ENCODE results near the gene MAST3. TPM values are rescaled to one million over a fixed set of nuclear protein-coding genes. Genes with fewer than 3 reads are reported as not detected.
"Not testable (repeated sequence)": the region's sequence is repeated elsewhere in the genome, so short reads cannot be mapped to it uniquely, and the experiment has no call there.

The MAST3 gene
- polyA plus RNA-seq, 1 donor, result 27.9 TPM

DNA sequence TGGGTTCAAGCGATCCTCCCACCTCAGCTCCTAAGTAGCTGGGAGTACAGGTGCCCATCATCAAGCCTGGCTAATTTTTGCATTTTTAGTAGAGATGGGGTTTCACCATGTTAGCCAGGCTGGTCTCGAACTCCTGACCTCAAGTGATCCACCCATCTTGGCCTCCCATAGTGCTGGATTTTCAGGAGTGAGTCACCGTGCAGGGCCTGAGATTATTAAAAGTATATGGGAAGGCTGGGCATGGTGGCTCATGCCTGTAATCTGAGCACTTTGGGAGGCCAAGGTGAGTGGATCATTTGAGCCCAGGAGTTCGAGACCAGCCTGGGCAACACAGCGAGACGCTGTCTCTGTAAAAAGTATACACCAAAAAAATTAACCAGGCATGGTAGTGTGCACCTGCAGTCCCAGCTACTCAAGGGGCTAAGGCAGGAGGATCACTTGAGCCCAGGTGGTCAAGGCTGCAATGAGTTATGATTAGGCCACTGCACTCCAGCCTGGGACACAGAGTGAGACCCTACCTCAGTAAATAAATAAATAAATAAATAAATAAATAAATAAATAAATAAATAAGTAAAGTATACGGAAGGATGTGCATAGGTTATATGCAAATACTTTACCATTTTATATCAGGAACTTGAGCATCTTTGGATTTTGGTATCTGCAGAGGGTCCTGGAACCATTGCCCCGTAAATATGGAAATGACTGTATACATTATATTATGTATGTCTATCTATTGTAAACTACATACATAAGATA lies 11.7 kb upstream of the MAST3 start:
- H3K27me3 ChIP-seq (ENCODE audit: control insufficient read depth, insufficient read depth, low read length), result no peaks in the 10 kb centered on the region
- H3K4me3 ChIP-seq (ENCODE audit: low read length), result no peak overlapping the region
- no peak overlapping the region for H3K27ac ChIP-seq (ENCODE audit: low read length)
- H3K4me1 ChIP-seq (ENCODE audit: control insufficient read depth, insufficient read depth, low read length), result peaks cover 3% of the 10 kb centered on the region
- no peaks in the 10 kb centered on the region for H3K9me3 ChIP-seq (ENCODE audit: control insufficient read depth, low read depth, low read length)
- DNase-seq, result no peak
- 86% methylated on average over 1 of the region's 8 CpGs for WGBS (ENCODE audit: insufficient coverage, low lambda C conversion rate)
- H3K36me3 ChIP-seq (ENCODE audit: control insufficient read depth, insufficient read depth, low read length), result no peaks in the 10 kb centered on the region

DNA sequence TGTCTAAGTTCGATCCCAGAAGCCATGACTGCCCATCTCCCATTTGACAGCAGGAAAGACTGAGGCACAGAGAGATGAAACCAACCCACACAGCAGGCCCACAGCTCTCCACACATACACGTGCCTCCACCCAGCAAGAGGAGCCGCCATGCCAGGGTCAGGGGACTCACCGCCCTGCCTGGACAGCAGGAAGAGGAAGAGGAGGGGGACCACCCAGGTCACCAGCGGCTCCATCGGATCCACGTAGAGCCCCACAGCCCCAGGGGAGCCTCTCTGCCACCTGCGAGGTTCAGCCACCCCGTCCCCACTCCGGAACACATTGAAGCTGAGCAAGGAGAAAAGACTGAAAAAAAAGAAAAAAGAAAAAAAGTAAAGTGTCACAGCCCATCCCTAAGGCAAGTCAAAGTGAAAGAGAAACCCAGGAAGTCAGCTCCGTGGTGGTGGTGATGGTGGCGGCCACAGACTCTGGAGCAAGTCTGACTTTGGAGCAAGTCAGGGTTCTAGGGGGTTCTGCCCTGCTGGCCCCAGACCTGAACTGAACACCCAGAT lies 10.9 kb upstream of the MAST3 start, which contains the start of gene IL12RB1:
Gene IL12RB1, minus strand, starts transcription at position 345 of the 549 bp plus-strand sequence. Its CDS starts 111 bp downstream, at position 234.
- H3K27me3 ChIP-seq (ENCODE audit: control insufficient read depth, insufficient read depth, low read length), result no peaks in the 10 kb centered on the region
- DNase-seq, result peak in 1 of 2 donors; percentile 39
- no peaks in the 10 kb centered on the region for H3K9me3 ChIP-seq (ENCODE audit: control insufficient read depth, low read depth, low read length)
- H3K36me3 ChIP-seq (ENCODE audit: control insufficient read depth, insufficient read depth, low read length), result no peaks in the 10 kb centered on the region
- H3K4me3 ChIP-seq (ENCODE audit: low read length), result peak within 1 kb of the TSS; percentile 17
- H3K4me1 ChIP-seq (ENCODE audit: control insufficient read depth, insufficient read depth, low read length), result peaks cover 3% of the 10 kb centered on the region
- no peak within 1 kb of the TSS for H3K27ac ChIP-seq (ENCODE audit: low read length)
- WGBS (ENCODE audit: insufficient coverage, low lambda C conversion rate), result no CpG with 5 or more reads among the region's 12 CpGs

DNA sequence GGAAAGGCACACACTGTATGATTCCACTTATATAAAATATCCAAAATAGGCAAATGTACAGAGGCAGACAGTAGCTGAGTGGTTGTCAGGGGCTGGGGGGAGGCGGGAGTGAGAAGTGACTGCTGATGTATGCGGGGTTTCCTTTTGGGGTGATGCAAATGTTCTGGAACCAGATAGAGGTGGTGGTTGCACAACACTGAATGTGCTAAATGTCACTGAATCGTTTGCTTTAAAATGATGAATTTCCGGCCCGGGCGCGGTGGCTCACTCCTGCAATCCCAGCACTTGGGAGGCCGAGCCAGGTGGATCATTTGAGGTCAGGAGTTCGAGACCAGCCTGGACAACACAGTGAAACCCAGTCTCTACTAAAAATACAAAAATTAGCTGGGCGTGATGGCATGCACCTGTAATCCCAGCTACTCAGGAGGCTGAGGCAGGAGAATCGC lies 8.5 kb upstream of the MAST3 start:
- H3K4me1 ChIP-seq (ENCODE audit: control insufficient read depth, insufficient read depth, low read length); H3K27ac ChIP-seq (ENCODE audit: low read length); DNase-seq; H3K9me3 ChIP-seq (ENCODE audit: control insufficient read depth, low read depth, low read length); H3K36me3 ChIP-seq (ENCODE audit: control insufficient read depth, insufficient read depth, low read length); H3K4me3 ChIP-seq (ENCODE audit: low read length); H3K27me3 ChIP-seq (ENCODE audit: control insufficient read depth, insufficient read depth, low read length): not testable (repeated sequence)
- WGBS (ENCODE audit: insufficient coverage, low lambda C conversion rate), result no CpG with 5 or more reads among the region's 11 CpGs

DNA sequence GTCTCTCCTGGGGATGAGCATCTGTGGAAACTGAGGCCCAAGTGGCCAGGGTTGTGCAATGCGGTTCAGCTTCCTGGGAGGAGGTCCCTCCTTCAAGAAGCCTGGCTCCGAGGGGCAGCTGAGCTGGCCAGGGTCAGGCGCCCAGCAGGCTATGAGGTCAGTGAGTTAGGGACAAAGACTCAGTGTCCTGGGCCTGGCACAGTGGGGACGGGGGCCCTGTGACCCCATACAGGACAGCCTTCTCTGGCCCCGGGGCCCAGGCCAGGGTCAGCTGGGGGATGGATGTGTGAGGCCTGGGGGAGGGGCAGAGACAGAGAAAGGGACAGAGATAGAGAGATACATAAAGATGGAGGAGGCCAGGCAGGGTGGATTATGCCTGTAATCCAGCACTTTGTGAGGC lies 7.9 kb upstream of the MAST3 start:
- H3K4me3 ChIP-seq (ENCODE audit: low read length), result no peak overlapping the region
- peaks cover 3% of the 10 kb centered on the region for H3K4me1 ChIP-seq (ENCODE audit: control insufficient read depth, insufficient read depth, low read length)
- H3K27me3 ChIP-seq (ENCODE audit: control insufficient read depth, insufficient read depth, low read length), result no peaks in the 10 kb centered on the region
- WGBS (ENCODE audit: insufficient coverage, low lambda C conversion rate), result no CpG with 5 or more reads among the region's 5 CpGs
- H3K27ac ChIP-seq (ENCODE audit: low read length), result no peak overlapping the region
- no peaks in the 10 kb centered on the region for H3K9me3 ChIP-seq (ENCODE audit: control insufficient read depth, low read depth, low read length)
- no peaks in the 10 kb centered on the region for H3K36me3 ChIP-seq (ENCODE audit: control insufficient read depth, insufficient read depth, low read length)
- DNase-seq, result no peak

DNA sequence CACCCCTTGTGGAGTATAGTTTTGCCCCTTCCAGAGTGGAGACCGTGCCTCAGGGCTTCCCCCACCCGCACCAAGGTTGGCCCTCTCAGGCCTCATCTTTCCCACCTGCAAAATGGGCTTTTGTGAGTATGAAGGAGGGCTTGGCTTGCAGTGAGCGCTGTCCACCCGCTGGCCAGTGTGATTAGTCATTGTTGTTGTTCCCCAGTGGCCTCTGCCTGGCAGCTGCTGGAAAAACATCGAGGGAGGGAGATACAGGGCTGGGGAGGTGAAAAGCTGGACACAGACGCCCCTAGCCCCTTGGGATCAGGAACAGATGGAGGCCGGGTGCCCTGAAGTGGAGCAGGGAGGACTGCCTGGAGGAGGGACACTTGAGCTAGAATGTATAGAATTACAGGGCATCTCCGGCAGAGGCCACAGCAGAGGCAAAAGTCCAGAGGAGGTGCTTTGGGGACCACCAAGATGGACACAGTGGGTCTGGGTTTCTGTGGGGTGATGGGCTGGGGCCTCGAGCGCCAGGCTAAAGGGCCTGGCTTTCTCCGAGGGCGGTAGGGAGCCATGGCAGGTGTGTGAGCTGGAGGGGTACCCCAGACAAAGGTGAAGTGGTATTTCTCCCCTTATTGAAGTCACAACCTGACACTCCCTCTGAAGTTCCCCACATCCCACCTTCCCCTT lies 6.9 kb upstream of the MAST3 start:
- Histone ChIP-seq H3K27me3 (ENCODE audit: control insufficient read depth, insufficient read depth, low read length) (no peaks in the 10 kb centered on the region), H3K4me1 (ENCODE audit: control insufficient read depth, insufficient read depth, low read length) (peaks cover 3% of the 10 kb centered on the region), H3K36me3 (ENCODE audit: control insufficient read depth, insufficient read depth, low read length) (no peaks in the 10 kb centered on the region), H3K9me3 (ENCODE audit: control insufficient read depth, low read depth, low read length) (no peaks in the 10 kb centered on the region), H3K4me3 (ENCODE audit: low read length) (no peak overlapping the region), H3K27ac (ENCODE audit: low read length) (no peak overlapping the region)
- WGBS (ENCODE audit: insufficient coverage, low lambda C conversion rate), result no CpG with 5 or more reads among the region's 12 CpGs
- no peak for DNase-seq

DNA sequence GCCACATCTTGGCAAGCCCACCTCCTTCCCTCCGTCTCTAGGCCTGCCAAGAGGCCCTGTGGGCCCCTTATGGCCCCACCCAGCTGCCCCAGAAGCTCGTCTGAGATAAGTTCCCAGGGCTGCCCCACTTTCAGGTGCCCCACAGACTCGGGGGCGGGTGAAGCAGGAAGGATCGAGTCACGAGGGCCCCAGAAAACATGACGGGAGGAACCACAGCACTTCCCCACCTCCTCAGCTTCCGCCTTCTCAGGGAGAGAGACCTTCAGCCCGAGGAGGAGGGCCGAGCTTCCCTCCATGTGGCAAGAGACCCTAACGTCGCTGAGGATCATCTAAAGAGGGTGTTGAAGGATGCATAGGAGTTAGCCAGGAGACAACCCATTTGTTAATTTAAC lies 6.4 kb upstream of the MAST3 start:
- H3K27ac ChIP-seq (ENCODE audit: low read length), result no peak overlapping the region
- no CpG with 5 or more reads among the region's 12 CpGs for WGBS (ENCODE audit: insufficient coverage, low lambda C conversion rate)
- DNase-seq, result peak in 1 of 2 donors; percentile 35
- H3K4me1 ChIP-seq (ENCODE audit: control insufficient read depth, insufficient read depth, low read length), result peaks cover 3% of the 10 kb centered on the region
- no peak overlapping the region for H3K4me3 ChIP-seq (ENCODE audit: low read length)
- no peaks in the 10 kb centered on the region for H3K27me3 ChIP-seq (ENCODE audit: control insufficient read depth, insufficient read depth, low read length)
- no peaks in the 10 kb centered on the region for H3K9me3 ChIP-seq (ENCODE audit: control insufficient read depth, low read depth, low read length)
- no peaks in the 10 kb centered on the region for H3K36me3 ChIP-seq (ENCODE audit: control insufficient read depth, insufficient read depth, low read length)

DNA sequence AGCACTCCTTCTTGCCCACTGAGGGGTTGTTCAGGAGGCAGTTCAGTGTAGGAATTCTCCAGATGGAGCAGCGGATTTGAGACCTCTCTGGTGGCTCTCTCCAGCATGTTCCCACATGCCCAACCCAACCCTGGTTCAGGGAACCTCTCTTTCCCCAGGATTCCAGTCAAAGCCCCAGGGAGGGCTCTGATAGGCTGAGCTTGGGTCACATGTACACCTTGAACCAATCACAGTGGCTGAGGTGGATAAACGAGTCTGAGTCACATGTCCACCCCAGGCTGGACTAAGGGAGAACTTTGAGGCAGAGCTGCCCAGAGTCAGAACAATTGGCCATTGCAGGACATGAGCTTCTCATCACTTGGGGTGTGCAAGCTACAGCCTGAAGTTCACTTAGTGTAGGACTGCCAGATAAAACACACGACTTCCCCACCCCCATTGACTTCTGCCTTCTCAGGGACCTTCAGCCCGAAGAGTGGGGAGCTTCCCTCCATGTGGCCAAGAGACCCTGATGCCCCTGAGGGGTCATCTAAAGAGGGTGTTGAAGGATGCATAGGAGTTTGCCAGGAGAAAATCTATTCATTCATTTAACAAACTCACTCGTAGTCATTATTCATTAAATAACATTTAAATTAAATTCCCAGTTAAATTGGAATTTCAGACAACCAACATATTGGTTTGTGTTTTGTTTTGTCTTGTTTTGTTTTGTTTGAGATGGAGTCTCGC lies 4.0 kb upstream of the MAST3 start:
- peaks cover 5% of the 10 kb centered on the region for H3K27me3 ChIP-seq (ENCODE audit: control insufficient read depth, insufficient read depth, low read length)
- no peaks in the 10 kb centered on the region for H3K9me3 ChIP-seq (ENCODE audit: control insufficient read depth, low read depth, low read length)
- WGBS (ENCODE audit: insufficient coverage, low lambda C conversion rate), result 100% methylated on average over 1 of the region's 6 CpGs
- no peaks in the 10 kb centered on the region for H3K36me3 ChIP-seq (ENCODE audit: control insufficient read depth, insufficient read depth, low read length)
- DNase-seq, result no peak
- H3K4me1 ChIP-seq (ENCODE audit: control insufficient read depth, insufficient read depth, low read length), result peaks cover 12% of the 10 kb centered on the region
- H3K27ac ChIP-seq (ENCODE audit: low read length), result no peak overlapping the region
- no peak overlapping the region for H3K4me3 ChIP-seq (ENCODE audit: low read length)

DNA sequence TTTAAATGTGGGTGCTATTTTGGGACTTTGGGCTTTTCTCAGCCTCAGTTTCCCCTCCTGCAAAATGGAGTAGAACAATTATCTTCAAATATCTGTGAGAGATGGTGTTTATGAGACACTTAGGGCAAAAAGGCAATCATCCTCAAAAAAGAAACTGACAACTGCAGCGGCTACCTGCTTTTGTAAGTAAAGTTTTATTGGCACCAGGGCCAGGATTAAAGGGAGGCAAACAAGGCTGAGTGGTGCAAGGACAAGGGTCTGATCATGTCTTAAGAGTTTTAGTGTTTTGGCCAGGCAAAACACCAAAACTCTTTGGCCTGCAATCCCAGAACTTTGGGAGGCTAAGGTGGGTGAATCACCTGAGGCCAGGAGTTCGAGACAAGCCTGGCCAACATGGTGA lies 1.3 kb upstream of the MAST3 start:
- DNase-seq, result no peak
- Histone ChIP-seq H3K36me3 (ENCODE audit: control insufficient read depth, insufficient read depth, low read length) (no peaks in the 10 kb centered on the region), H3K9me3 (ENCODE audit: control insufficient read depth, low read depth, low read length) (no peaks in the 10 kb centered on the region), H3K27me3 (ENCODE audit: control insufficient read depth, insufficient read depth, low read length) (peaks cover 24% of the 10 kb centered on the region), H3K4me3 (ENCODE audit: low read length) (no peak overlapping the region), H3K4me1 (ENCODE audit: control insufficient read depth, insufficient read depth, low read length) (peaks cover 27% of the 10 kb centered on the region), H3K27ac (ENCODE audit: low read length) (no peak overlapping the region)
- WGBS (ENCODE audit: insufficient coverage, low lambda C conversion rate), result 80% methylated on average over 1 of the region's 2 CpGs

DNA sequence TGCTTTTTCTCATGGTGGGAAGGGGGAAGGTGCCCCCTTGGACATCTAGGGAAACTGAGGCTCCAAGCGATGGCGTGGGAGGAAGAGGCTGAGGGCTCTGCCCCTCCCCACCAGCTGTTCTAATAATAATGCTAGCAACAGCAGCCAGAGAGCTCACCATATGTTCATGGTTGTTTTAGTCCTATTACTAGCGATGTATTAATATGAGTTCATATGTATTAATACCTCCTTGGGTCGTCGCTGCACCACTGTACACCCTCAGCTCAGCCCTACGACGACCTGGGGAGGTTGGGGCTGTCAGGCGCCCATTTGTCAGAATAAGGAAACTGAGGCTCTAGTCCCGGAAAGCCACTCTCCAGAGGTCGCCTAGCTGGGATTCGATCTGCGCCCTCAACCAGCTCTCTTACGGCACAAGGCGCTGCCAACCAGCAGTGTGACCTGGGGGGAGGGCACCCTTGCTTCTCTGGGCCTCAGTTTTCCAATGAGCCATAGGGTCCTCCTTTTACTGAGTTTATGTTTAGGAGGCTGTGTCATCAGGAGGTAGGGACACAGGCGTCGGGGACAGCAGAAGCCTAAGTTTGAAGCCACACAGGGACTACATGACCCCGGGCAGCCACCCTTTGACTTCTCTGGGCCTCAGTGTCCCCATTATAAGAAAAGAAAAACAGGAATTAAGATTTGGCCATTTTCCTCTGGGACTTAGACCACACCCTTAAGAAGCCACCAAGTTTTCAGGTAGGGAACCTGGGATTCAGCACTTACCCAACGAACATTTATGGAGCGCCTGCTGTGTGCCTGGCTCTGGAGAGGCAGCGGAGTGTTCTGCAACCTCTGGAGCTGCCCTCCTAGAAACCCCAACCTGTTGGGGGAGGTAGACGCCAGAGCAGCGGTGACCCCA lies 664 bp downstream of the MAST3 start:
- Histone ChIP-seq H3K4me1 (ENCODE audit: control insufficient read depth, insufficient read depth, low read length) (peaks cover 29% of the 10 kb centered on the region), H3K9me3 (ENCODE audit: control insufficient read depth, low read depth, low read length) (no peaks in the 10 kb centered on the region), H3K4me3 (ENCODE audit: low read length) (peak overlapping the region; percentile 39), H3K36me3 (ENCODE audit: control insufficient read depth, insufficient read depth, low read length) (no peaks in the 10 kb centered on the region), H3K27ac (ENCODE audit: low read length) (no peak overlapping the region), H3K27me3 (ENCODE audit: control insufficient read depth, insufficient read depth, low read length) (peaks cover 24% of the 10 kb centered on the region)
- no CpG with 5 or more reads among the region's 22 CpGs for WGBS (ENCODE audit: insufficient coverage, low lambda C conversion rate)
- DNase-seq, result no peak
